GM19372 (cell line): ENCODE data around the gene BRINP2.
"Not testable (repeated sequence)": the region's sequence is repeated elsewhere in the genome, so short reads cannot be mapped to it uniquely, and the experiment has no call there.

ENCODE experiments used
- ATAC-seq: cut with Tn5 transposase; IDR thresholded peaks from one replicate; pipeline ENCODE4 v1.9.1; 2021; ENCODE audit warnings: mild to moderate bottlenecking, low read depth, moderate library complexity; ENCODE audit not compliant: unreplicated experiment

The BRINP2 gene

DNA sequence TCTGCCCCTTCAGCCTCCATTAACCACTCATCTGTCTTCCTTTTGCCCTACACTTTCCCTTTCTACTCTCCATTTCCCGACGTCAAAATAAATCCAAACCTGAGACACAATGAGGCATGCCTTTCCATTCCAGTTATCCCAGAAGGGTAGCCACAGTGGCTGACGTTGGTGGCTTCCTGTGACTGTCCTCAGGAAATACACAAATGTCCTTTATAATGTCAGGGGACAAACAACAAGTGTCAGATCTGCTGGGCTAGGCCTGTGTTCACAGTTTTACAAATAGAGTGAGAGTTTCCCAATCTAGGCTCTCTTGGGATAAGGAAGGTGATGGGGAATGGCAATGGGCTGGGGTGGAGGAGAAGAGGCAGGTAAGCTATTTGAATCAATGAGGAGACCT, 135.3 kb downstream of the BRINP2 start:
- ATAC-seq: no peak

DNA sequence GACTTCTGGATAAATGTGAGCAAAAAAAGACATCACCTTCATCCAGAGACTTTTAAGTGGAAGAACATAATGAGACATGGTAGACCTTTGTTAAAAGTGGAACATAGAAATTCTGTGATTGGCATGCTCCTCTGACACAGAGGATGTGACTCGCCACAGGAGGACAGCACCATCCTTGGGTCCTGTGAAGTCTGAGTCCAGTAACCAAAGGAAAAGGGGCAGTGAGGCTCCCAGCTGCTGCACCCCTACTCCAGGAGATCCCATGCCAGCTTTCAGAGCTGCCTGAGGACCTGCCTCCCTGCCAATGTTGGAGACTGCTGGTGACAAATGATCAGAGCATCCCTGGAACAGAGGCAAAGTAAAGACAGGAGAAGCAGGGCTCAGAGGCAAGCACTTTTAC, 136.2 kb downstream of the BRINP2 start:
- no peak for ATAC-seq

DNA sequence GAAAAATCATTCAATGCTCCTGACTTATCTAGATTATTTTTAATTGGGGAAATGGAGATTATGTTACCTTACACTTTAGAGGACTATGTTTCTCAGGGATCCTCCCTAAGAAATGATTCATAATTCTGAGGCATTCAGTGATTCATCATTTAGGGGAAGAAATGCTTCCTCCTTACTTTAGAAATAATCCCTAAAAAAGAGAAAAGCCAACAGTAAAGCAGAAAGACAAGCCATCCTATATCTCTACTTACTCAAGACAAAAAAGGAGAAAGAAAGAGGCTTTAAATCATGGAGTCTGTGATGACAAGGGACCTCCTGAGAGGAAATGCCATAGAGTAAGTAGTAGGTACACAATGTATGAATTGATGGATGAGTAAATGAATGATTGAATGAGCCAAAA, 137.0 kb downstream of the BRINP2 start:
- ATAC-seq: no peak

DNA sequence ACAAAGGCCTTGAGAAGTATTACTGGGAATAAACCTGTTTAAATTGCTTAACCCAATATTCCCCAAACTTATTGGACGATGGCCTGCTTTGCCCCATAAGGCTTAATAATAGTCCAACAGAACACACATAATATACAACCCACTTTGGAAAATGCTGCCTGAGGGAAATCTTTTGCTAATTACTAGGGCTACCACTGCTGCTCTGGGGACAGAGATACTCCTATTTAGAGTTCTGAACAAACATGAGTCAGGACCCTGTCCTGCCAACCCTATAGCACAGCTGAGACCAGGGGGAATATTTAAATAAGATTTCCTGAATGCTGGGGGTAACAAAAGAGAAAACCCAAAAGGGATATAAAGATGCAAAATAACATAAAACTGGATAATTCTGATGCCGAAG, 139.1 kb downstream of the BRINP2 start:
- ATAC-seq: no peak

DNA sequence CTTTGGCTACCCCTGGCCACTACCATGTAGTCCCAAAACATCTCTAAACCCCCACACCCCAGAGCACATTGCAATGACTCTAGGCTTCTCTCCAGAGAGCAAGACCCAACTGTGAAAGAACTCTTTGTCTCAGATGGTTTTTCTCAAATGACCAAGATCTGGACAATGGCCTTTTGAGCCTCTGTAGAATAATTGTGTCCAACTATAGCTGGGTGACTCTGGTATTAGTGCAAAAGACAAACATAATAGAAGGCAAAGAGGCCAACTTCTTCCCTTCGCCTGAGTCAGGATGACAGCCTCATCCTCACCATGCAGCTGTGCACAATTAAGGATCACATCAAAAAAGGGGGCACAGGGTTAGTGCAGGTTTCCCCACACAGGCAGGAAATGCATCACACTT, 139.6 kb downstream of the BRINP2 start:
- ATAC-seq: no peak

DNA sequence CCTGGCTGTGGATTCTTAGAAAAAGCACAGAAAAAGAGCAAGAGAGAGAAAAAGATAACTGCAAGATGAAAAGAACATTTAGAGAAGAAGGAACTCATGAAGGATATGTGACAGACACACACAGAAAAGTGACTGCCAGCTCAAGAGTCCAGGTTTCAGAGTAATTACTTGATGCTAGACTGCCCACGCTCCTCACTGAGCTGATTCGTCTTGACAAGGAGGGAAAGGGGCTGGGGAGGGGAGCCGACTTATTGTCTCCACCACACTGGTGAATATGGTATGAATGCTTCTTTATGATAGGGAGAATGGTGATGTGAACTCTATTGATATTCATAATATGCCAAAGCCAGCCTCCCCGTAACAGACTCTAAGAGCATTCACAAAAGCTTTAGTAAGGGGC, 140.4 kb downstream of the BRINP2 start:
- no peak for ATAC-seq

DNA sequence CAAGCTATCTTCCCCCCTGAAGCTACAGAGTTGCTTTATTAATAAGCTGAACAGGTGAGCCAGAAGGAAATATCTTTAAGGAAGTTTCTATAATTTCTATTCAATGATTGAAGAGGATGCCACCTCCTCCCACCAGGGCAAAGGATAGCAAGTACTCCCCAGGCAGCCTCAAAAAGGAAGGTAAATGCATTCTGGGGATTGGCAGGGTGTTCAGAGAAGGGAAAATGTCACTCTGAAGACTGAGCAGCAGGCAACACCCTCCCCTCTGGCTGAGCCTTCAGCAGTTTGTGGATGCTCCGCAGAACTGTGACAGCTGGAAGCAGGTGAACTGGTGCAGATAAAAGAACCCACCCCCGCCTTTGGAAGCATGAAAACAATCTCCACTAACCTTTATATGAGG, 140.8 kb downstream of the BRINP2 start:
- no peak for ATAC-seq

DNA sequence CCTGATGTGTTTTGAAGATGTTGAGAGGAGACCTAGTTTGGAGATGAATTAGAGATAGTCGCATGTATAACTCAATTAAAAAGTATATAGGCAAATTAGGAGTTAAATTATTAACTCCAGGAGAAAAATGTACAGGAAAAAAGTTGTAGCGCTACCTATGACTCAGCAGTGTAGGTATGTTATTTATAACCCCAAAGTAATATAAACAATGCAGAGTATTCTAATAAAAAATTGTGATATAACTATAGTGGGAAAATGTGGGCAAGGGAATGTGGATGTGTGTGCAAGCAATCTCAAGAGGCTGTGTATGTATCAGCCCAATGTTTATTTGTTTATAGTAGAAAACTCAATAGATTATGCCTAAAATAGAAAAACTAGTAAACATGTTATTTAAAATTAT, 144.5 kb downstream of the BRINP2 start:
- no peak for ATAC-seq

DNA sequence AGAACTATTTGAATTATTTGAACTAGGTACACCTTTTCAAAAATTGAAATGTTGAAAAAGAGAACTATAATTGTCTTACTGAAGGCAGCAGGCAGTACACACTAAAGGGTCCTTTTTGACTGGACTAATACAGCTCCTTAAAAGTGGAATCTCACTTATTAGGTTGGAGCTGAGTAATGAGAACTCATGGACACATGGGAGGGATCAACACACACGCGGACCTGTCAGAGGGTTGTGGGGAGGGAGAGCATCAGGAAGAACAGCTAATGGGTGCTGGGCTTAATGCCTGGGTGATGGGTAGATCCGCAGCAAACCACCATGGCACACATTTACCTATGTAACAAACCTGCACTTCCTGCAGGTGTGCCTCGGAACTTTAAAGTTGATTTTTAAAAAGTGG, 145.0 kb downstream of the BRINP2 start:
- ATAC-seq: no peak

DNA sequence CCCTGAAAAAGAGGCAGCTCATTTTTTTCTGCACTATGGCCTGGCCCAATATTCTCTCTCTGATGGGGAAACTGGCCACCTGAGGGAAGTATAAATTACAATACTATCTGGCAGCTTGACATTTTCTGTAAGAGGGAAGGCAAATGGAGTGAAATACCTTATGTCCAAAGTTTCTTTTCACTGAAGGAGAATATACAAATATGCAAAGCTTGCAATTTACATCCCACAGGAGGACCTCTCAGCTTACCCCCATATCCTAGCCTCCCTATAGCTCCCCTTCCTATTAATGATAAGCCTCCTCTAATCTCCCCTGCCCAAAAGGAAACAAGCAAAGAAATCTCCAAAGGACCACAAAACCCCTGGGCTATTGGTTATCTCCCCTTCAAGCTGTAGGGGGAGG, 150.7 kb downstream of the BRINP2 start:
- ATAC-seq: not testable (repeated sequence)

DNA sequence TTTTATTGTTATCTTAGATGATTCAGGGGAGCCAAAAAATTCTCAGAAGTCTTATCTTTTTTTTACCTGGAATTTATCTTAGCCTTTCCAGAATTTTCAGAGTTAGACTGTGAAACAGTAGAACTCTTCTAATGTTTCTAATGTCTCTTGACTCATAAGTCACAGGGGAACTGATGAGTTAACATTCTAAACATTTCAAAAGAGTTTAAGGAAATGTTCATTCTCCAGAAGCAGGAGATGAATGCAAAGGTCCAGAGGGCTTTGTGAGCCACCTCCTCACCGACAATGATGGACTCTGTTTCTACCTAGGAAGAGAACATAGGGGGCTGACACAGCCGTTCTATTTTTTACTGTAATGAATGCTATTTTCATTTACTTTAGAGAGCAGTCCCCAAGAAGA, 157.5 kb downstream of the BRINP2 start:
- no peak for ATAC-seq

DNA sequence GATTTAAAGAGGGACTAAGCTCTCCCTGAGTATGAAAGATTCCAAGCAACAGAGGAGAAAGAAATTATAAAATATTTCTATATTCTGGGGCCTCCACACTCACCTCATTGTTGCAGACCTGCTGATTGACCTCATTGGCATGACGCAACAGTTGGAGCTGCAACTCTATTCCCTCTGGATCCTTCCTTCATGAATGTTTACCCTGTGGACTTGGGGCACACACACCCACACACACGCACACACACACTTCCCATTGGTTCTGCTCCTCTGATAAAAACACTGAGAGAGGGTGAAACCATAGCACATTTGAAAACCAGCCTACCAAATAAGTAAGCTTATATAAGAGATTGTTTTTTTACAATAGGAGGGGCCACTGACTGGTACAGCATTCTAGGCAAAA, 159.1 kb downstream of the BRINP2 start:
- ATAC-seq: no peak
